Hindlimb muscle (tissue), 1 donor: ENCODE measurements around the gene ENTPD6. TPM values are rescaled to one million over a fixed set of nuclear protein-coding genes. Genes with fewer than 3 reads are reported as not detected.
A peak's percentile ranks its signal among the peaks of the same experiment; 100 is the strongest.

ENCODE experiments used
- DNase-seq: peaks from one replicate; pipeline ENCODE4 v3.0.0-alpha.2; 2013
- polyA plus RNA-seq: library from polyadenylated mRNA; unstranded; fragments of 120-200 nt; gene quantifications from one replicate; pipeline ENCODE4 v1.2.1, GENCODE V29; 2013; ENCODE audit not compliant: insufficient read length

Gene ENTPD6
- polyA plus RNA-seq, 1 donor, result 33.3 TPM

- no peak for DNase-seq
Measured at GRCh38 chr20:25209911-25210310, 14.4 kb downstream of the ENTPD6 start.

GRCh38 chr20:25211273-25211672 is 15.8 kb downstream of the ENTPD6 start:
- DNase-seq, result no peak

GRCh38 chr20:25212242-25212641 is 16.7 kb downstream of the ENTPD6 start:
- DNase-seq, result no peak

- no peak for DNase-seq
Measured at GRCh38 chr20:25213566-25214425, 18.3 kb downstream of the ENTPD6 start.

GRCh38 chr20:25214426-25214790 is 18.9 kb downstream of the ENTPD6 start:
- no peak for DNase-seq

GRCh38 chr20:25214819-25215218 is 19.3 kb downstream of the ENTPD6 start:
- no peak for DNase-seq

GRCh38 chr20:25215521-25215920 is 20.0 kb downstream of the ENTPD6 start:
- no peak for DNase-seq

- no peak for DNase-seq
Measured at GRCh38 chr20:25216199-25216945, 20.9 kb downstream of the ENTPD6 start.

- no peak for DNase-seq
Measured at GRCh38 chr20:25217161-25218108, 21.9 kb downstream of the ENTPD6 start.

GRCh38 chr20:25218109-25218486 is 22.6 kb downstream of the ENTPD6 start:
- DNase-seq, result no peak

GRCh38 chr20:25218492-25218891 is 23.0 kb downstream of the ENTPD6 start:
- DNase-seq, result no peak

- DNase-seq, result no peak
Measured at GRCh38 chr20:25219365-25219764, 23.9 kb downstream of the ENTPD6 start.

GRCh38 chr20:25220021-25220730 is 24.7 kb downstream of the ENTPD6 start:
- no peak for DNase-seq

- DNase-seq, result no peak
Measured at GRCh38 chr20:25220810-25221591, 25.5 kb downstream of the ENTPD6 start.

GRCh38 chr20:25221592-25222460 is 26.3 kb downstream of the ENTPD6 start:
- peak; percentile 66 for DNase-seq

- DNase-seq, result no peak
Measured at GRCh38 chr20:25222461-25223178, 27.1 kb downstream of the ENTPD6 start.

GRCh38 chr20:25223179-25223661 is 27.7 kb downstream of the ENTPD6 start:
- no peak for DNase-seq

- DNase-seq, result no peak
Measured at GRCh38 chr20:25223765-25224720, 28.5 kb downstream of the ENTPD6 start.
